SU-DHL-6 (cell line): ENCODE measurements around the gene GIGYF1.
"Not testable (repeated sequence)": the region's sequence is repeated elsewhere in the genome, so short reads cannot be mapped to it uniquely, and the experiment has no call there.

Source experiments
- H2AFZ ChIP-seq: fragments of 200-600 bp; sonication (generic); 2 replicates; pipeline ENCODE4 v1.6.1; 2014; ENCODE audit warnings: low read depth, mild to moderate bottlenecking, moderate library complexity, mixed read lengths, antibody characterized with exemption, low read length; ENCODE audit not compliant: severe bottlenecking
- H3F3A ChIP-seq: fragments of 200-600 bp; shearing (Covaris generic); 2 replicates; pipeline ENCODE4 v1.6.0; 2016; ENCODE audit warnings: antibody characterized with exemption, mild to moderate bottlenecking; ENCODE audit not compliant: insufficient read depth
- H3K27ac ChIP-seq: fragments of 200-600 bp; sonication (generic); 2 replicates; pipeline ENCODE4 v1.5.1; 2016; ENCODE audit warnings: low read depth, mild to moderate bottlenecking, low read length, moderate library complexity, mixed read lengths
- H3K27me3 ChIP-seq: fragments of 200-600 bp; sonication (generic), shearing (Covaris generic); 2 replicates; pipeline ENCODE4 v1.6.0; 2014; ENCODE audit warnings: mild to moderate bottlenecking, low read length
- H3K36me3 ChIP-seq: fragments of 200-600 bp; sonication (generic); 2 replicates; pipeline ENCODE4 v1.6.1; 2014; ENCODE audit warnings: mild to moderate bottlenecking, low read length, mixed read lengths
- H3K4me2 ChIP-seq: fragments of 300-600, 200-600 bp; shearing (Covaris generic), sonication (generic); 2 replicates; pipeline ENCODE4 v1.6.0; 2014; ENCODE audit warnings: low read length, low read depth, mild to moderate bottlenecking; ENCODE audit not compliant: poor library complexity, severe bottlenecking
- H3K4me3 ChIP-seq: fragments of 200-600 bp; sonication (generic); 2 replicates; pipeline ENCODE4 v1.5.1; 2014; ENCODE audit warnings: antibody characterized with exemption, low read length, mild to moderate bottlenecking, mixed read lengths; ENCODE audit not compliant: insufficient read depth, poor library complexity, severe bottlenecking
- H3K79me2 ChIP-seq: fragments of 200-600 bp; sonication (generic); 2 replicates; pipeline ENCODE4 v1.6.1; 2014; ENCODE audit warnings: mild to moderate bottlenecking, low read length, moderate library complexity; ENCODE audit not compliant: insufficient read depth
- H3K9ac ChIP-seq: fragments of 200-600 bp; sonication (generic); 2 replicates; pipeline ENCODE4 v1.7.0; 2014; ENCODE audit warnings: mild to moderate bottlenecking, low read length
- H3K9me2 ChIP-seq: fragments of 200-600 bp; sonication (generic); replicated peaks from 2 replicates; pipeline ENCODE4 v1.6.1; 2014; ENCODE audit warnings: low read length; ENCODE audit not compliant: insufficient read depth
- H3K9me3 ChIP-seq: fragments of 200-600 bp; sonication (generic); 2 replicates; pipeline ENCODE4 v1.6.1; 2014; ENCODE audit warnings: low read length, mixed read lengths; ENCODE audit not compliant: insufficient read depth
- H4K20me1 ChIP-seq: fragments of 200-600 bp; sonication (generic); 2 replicates; pipeline ENCODE4 v1.6.1; 2014; ENCODE audit warnings: low read depth, mild to moderate bottlenecking, antibody characterized with exemption, low read length, moderate library complexity, mixed read lengths
- CTCF ChIP-seq: fragments of 200-600 bp; sonication (generic); IDR thresholded peaks from one replicate; pipeline ENCODE4 v1.5.1; 2017; ENCODE audit warnings: antibody characterized with exemption, mild to moderate bottlenecking, low read length, moderate library complexity; ENCODE audit not compliant: insufficient read depth, poor library complexity, severe bottlenecking
- EZH2phosphoT487 ChIP-seq: fragments of 200-600 bp; sonication (generic), shearing (Covaris generic); conservative IDR thresholded peaks from 2 replicates; pipeline ENCODE4 v1.6.1; 2018; ENCODE audit warnings: mild to moderate bottlenecking, antibody characterized with exemption, low read length, moderate library complexity, mixed read lengths

Gene GIGYF1

GRCh38 chr7:100728196-100728595 is 34.1 kb upstream of the GIGYF1 start:
- Histone ChIP-seq H3K9me2 (no peaks in the 10 kb centered on the region), H3F3A (no peaks in the 10 kb centered on the region), H3K36me3 (no peaks in the 10 kb centered on the region), H3K27ac (no peak overlapping the region), H4K20me1 (no peaks in the 10 kb centered on the region), H3K4me2 (no peak overlapping the region), H3K9me3 (no peaks in the 10 kb centered on the region), H2AFZ (no peak overlapping the region), H3K9ac (no peak overlapping the region), H3K79me2 (no peaks in the 10 kb centered on the region), H3K4me3 (no peak overlapping the region), H3K27me3 (no peaks in the 10 kb centered on the region)
- TF ChIP-seq EZH2phosphoT487, result no peak
- no peak for TF ChIP-seq CTCF

GRCh38 chr7:100726996-100727761 is 33.1 kb upstream of the GIGYF1 start:
- no peak overlapping the region for H3K4me2 ChIP-seq
- H3K27ac ChIP-seq, result no peak overlapping the region
- no peaks in the 10 kb centered on the region for H3K9me2 ChIP-seq
- no peak overlapping the region for H3K9ac ChIP-seq
- no peaks in the 10 kb centered on the region for H3K79me2 ChIP-seq
- TF ChIP-seq CTCF (no peak), EZH2phosphoT487 (no peak)
- H3K4me3 ChIP-seq, result no peak overlapping the region
- no peaks in the 10 kb centered on the region for H3K9me3 ChIP-seq
- no peaks in the 10 kb centered on the region for H3F3A ChIP-seq
- no peak overlapping the region for H2AFZ ChIP-seq
- H4K20me1 ChIP-seq, result no peaks in the 10 kb centered on the region
- H3K27me3 ChIP-seq, result no peaks in the 10 kb centered on the region
- no peaks in the 10 kb centered on the region for H3K36me3 ChIP-seq

GRCh38 chr7:100724364-100724763 is 30.3 kb upstream of the GIGYF1 start:
- H3F3A ChIP-seq, H3K36me3 ChIP-seq, H4K20me1 ChIP-seq, H3K79me2 ChIP-seq, H3K4me2 ChIP-seq, H3K9me2 ChIP-seq, H3K4me3 ChIP-seq, H2AFZ ChIP-seq, H3K27ac ChIP-seq, H3K27me3 ChIP-seq, H3K9ac ChIP-seq, H3K9me3 ChIP-seq: not testable (repeated sequence)

GRCh38 chr7:100723732-100724275 is 29.8 kb upstream of the GIGYF1 start:
- no peaks in the 10 kb centered on the region for H3K36me3 ChIP-seq
- no peaks in the 10 kb centered on the region for H3K9me3 ChIP-seq
- no peaks in the 10 kb centered on the region for H3K27me3 ChIP-seq
- H3K4me2 ChIP-seq, result no peak overlapping the region
- no peaks in the 10 kb centered on the region for H3K9me2 ChIP-seq
- H3K27ac ChIP-seq, result no peak overlapping the region
- H3K9ac ChIP-seq, result no peak overlapping the region
- H3K4me3 ChIP-seq, result no peak overlapping the region
- no peaks in the 10 kb centered on the region for H3K79me2 ChIP-seq
- H4K20me1 ChIP-seq, result no peaks in the 10 kb centered on the region
- no peak for TF ChIP-seq EZH2phosphoT487
- no peak for TF ChIP-seq CTCF
- no peak overlapping the region for H2AFZ ChIP-seq
- H3F3A ChIP-seq, result no peaks in the 10 kb centered on the region
